ENCODE measurements around the gene EFCAB7. TPM values are rescaled to one million over a fixed set of nuclear protein-coding genes. Genes with fewer than 3 reads are reported as not detected.

The EFCAB7 gene
- total RNA-seq, 1 experiment from 2014 or later, result 9.6 TPM

DNA sequence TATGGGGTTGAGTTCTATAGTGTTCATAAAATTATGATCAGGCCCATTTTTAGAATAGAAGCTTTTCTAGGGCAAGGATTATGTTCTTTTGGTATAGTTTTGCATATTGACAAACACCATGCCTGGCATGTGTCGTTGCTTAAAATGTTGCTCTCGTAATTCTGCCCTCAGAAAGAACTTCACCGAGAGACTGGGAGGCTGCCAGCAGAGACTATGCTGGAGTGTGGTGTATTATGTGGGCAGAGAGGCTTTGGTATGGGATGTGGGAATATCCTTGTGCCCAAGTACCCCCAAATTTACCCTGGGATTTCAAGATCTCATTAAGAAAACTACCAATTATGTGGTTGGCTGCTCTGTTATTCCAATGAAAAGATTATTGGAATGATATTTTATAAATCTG, 97.8 kb downstream of the EFCAB7 start:
- intact Hi-C loops (cut with micrococcal nuclease; ENCODE audit: unreplicated experiment), result loop anchor here (2.0 kb wide), 1 partner anchor 42 kb away; no protein-coding TSS in a partner anchor
- CTCF ChIA-PET, result no interaction called here
- peaks cover 60% of the 10 kb centered on the region for H3K4me1 Mint-ChIP-seq (ENCODE audit: low read depth, unreplicated experiment)
- no peaks in the 10 kb centered on the region for H3K27me3 Mint-ChIP-seq (ENCODE audit: unreplicated experiment)
- BruUV-seq (replicated peaks), result no TSS peak
- no peak overlapping the region for H3K27ac Mint-ChIP-seq (ENCODE audit: unreplicated experiment)
- no peak for DNase-seq
- no peaks in the 10 kb centered on the region for H3K36me3 Mint-ChIP-seq (ENCODE audit: insufficient read depth, unreplicated experiment)
- no peaks in the 10 kb centered on the region for H3K9me3 Mint-ChIP-seq (ENCODE audit: low read depth, unreplicated experiment)
- no peak overlapping the region for H3K4me3 Mint-ChIP-seq (ENCODE audit: low read depth, unreplicated experiment)
- TF ChIP-seq, protein P1, sequence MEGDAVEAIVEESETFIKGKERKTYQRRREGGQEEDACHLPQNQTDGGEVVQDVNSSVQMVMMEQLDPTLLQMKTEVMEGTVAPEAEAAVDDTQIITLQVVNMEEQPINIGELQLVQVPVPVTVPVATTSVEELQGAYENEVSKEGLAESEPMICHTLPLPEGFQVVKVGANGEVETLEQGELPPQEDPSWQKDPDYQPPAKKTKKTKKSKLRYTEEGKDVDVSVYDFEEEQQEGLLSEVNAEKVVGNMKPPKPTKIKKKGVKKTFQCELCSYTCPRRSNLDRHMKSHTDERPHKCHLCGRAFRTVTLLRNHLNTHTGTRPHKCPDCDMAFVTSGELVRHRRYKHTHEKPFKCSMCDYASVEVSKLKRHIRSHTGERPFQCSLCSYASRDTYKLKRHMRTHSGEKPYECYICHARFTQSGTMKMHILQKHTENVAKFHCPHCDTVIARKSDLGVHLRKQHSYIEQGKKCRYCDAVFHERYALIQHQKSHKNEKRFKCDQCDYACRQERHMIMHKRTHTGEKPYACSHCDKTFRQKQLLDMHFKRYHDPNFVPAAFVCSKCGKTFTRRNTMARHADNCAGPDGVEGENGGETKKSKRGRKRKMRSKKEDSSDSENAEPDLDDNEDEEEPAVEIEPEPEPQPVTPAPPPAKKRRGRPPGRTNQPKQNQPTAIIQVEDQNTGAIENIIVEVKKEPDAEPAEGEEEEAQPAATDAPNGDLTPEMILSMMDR (IDR thresholded peaks at IDR 0.05; ENCODE audit: unreplicated experiment), result no peak

DNA sequence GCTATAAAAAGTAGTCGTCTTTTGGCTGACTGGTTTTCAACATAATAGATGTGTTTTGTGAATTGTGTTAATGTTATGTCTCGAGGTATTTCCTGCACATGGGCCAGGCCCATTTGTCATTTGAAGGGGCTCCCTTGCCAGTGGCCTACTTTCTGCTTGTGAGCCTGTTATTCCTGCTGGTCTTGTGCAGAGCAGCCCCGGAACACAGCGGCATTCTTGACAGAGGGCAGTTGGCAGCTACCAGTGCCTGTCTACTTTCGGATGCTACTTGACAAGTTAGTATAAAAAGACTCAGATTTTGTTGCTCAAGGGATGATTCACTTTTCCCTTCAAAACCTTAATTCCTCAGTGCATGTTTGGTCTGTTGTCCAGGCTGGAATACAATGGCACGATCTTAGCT, 98.4 kb downstream of the EFCAB7 start:
- CTCF ChIA-PET, result no interaction called here
- H3K36me3 Mint-ChIP-seq (ENCODE audit: insufficient read depth, unreplicated experiment), result no peaks in the 10 kb centered on the region
- no peak for DNase-seq
- no TSS peak for BruUV-seq (replicated peaks)
- H3K4me3 Mint-ChIP-seq (ENCODE audit: low read depth, unreplicated experiment), result no peak overlapping the region
- H3K27me3 Mint-ChIP-seq (ENCODE audit: unreplicated experiment), result no peaks in the 10 kb centered on the region
- intact Hi-C loops (cut with micrococcal nuclease; ENCODE audit: unreplicated experiment), result loop anchor here (2.0 kb wide), 1 partner anchor 41 kb away; no protein-coding TSS in a partner anchor
- no peaks in the 10 kb centered on the region for H3K9me3 Mint-ChIP-seq (ENCODE audit: low read depth, unreplicated experiment)
- H3K27ac Mint-ChIP-seq (ENCODE audit: unreplicated experiment), result no peak overlapping the region
- H3K4me1 Mint-ChIP-seq (ENCODE audit: low read depth, unreplicated experiment), result peaks cover 60% of the 10 kb centered on the region
- TF ChIP-seq, protein P1 (IDR thresholded peaks at IDR 0.05; ENCODE audit: unreplicated experiment), result no peak

Other genes starting within 250 kb of the EFCAB7 start
- 0.28 and 0.29 TPM in 2 replicates for gene FOXD3, start 201.0 kb upstream of the EFCAB7 start, total RNA-seq (2022)
- 20.8 and 24.0 TPM in 2 replicates for gene ALG6, start 155.9 kb upstream of the EFCAB7 start, total RNA-seq (2022)
- gene ITGB3BP, start 300 bp upstream of the EFCAB7 start, total RNA-seq (2022), result 42.1 and 52.1 TPM in 2 replicates
- gene PGM1, start 69.9 kb downstream of the EFCAB7 start, total RNA-seq (2022), result 52.9 and 56.6 TPM in 2 replicates